PFSK-1 (cell line): ENCODE measurements around the gene TNFRSF21.

Source experiments
- TAF1 ChIP-seq: IDR thresholded peaks from 2 replicates; pipeline ENCODE4 v1.6.1; 2012; ENCODE audit warnings: low read length, control low read depth, borderline replicate concordance; ENCODE audit not compliant: insufficient read depth
- TF ChIP-seq, protein P1 (sequence below), 2 experiments: IDR thresholded peaks; 2 replicates each; pipeline versions ENCODE4 v1.6.1 to v1.8.0; 2011 to 2012; ENCODE audit warnings: low read depth in 2 of 2, low read length in 2 of 2, control low read depth in 1 of 2, inconsistent platforms in 1 of 2, mild to moderate bottlenecking in 1 of 2, moderate library complexity in 1 of 2; ENCODE audit not compliant: insufficient read depth in 1 of 2

DNA sequence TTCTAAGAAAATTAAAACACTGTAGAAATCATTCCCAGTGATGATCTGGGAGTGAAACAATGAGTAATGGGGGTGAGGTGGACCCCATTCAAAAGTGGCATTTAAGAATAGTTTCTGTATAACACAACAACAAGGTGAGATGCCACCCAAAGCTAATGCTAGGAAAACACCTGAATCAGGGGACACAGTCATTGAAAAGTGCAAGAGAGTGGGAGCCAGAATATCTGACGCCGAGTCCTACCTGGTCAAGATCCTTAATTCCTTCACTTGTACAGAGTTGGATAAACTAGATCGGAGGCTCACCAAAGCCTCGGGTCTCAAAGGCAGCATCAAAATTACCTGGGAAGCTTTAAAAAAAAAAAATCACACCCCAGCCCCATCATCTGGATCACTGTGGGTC is 17.7 kb downstream of the TNFRSF21 start:
- TF ChIP-seq, protein P1, sequence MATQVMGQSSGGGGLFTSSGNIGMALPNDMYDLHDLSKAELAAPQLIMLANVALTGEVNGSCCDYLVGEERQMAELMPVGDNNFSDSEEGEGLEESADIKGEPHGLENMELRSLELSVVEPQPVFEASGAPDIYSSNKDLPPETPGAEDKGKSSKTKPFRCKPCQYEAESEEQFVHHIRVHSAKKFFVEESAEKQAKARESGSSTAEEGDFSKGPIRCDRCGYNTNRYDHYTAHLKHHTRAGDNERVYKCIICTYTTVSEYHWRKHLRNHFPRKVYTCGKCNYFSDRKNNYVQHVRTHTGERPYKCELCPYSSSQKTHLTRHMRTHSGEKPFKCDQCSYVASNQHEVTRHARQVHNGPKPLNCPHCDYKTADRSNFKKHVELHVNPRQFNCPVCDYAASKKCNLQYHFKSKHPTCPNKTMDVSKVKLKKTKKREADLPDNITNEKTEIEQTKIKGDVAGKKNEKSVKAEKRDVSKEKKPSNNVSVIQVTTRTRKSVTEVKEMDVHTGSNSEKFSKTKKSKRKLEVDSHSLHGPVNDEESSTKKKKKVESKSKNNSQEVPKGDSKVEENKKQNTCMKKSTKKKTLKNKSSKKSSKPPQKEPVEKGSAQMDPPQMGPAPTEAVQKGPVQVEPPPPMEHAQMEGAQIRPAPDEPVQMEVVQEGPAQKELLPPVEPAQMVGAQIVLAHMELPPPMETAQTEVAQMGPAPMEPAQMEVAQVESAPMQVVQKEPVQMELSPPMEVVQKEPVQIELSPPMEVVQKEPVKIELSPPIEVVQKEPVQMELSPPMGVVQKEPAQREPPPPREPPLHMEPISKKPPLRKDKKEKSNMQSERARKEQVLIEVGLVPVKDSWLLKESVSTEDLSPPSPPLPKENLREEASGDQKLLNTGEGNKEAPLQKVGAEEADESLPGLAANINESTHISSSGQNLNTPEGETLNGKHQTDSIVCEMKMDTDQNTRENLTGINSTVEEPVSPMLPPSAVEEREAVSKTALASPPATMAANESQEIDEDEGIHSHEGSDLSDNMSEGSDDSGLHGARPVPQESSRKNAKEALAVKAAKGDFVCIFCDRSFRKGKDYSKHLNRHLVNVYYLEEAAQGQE (IDR thresholded peaks at IDR 0.05; ENCODE audit: insufficient read depth in 1 of 2, low read depth in 2 of 2, low read length in 2 of 2), result no peak
- TF ChIP-seq TAF1, result no peak
